ENCODE measurements around the gene PRSS3.
"Not testable (repeated sequence)": the region's sequence is repeated elsewhere in the genome, so short reads cannot be mapped to it uniquely, and the experiment has no call there.

PRSS3 gene

DNA sequence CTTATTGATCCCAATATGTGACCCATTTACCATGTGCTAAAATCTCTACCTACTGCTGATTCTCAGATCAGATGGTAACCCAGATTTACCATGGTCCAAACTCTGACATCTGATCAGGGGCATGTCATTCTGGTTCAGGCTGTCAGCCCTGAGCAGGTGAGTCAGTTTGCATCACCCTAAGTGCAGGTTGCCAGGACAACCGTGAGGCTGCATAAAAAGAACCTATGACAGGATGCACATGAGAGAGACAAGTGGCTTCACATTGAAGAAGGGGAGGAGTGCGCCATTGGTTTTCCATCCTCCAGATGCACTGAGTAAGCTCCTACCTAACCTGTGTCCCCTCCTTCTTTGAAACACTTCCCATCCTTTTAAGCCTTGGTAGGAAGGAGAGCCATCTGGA, 801 bp upstream of the PRSS3 start:
- H3K4me3 ChIP-seq (ENCODE audit: low read depth, low read length) = no peak overlapping the region
- TF ChIP-seq, protein P1, sequence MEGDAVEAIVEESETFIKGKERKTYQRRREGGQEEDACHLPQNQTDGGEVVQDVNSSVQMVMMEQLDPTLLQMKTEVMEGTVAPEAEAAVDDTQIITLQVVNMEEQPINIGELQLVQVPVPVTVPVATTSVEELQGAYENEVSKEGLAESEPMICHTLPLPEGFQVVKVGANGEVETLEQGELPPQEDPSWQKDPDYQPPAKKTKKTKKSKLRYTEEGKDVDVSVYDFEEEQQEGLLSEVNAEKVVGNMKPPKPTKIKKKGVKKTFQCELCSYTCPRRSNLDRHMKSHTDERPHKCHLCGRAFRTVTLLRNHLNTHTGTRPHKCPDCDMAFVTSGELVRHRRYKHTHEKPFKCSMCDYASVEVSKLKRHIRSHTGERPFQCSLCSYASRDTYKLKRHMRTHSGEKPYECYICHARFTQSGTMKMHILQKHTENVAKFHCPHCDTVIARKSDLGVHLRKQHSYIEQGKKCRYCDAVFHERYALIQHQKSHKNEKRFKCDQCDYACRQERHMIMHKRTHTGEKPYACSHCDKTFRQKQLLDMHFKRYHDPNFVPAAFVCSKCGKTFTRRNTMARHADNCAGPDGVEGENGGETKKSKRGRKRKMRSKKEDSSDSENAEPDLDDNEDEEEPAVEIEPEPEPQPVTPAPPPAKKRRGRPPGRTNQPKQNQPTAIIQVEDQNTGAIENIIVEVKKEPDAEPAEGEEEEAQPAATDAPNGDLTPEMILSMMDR (IDR thresholded peaks at IDR 0.05; ENCODE audit: insufficient read depth, low read depth, low read length, missing control alignments) = no peak
- no peak for DNase-seq (ENCODE audit: low read depth)

DNA sequence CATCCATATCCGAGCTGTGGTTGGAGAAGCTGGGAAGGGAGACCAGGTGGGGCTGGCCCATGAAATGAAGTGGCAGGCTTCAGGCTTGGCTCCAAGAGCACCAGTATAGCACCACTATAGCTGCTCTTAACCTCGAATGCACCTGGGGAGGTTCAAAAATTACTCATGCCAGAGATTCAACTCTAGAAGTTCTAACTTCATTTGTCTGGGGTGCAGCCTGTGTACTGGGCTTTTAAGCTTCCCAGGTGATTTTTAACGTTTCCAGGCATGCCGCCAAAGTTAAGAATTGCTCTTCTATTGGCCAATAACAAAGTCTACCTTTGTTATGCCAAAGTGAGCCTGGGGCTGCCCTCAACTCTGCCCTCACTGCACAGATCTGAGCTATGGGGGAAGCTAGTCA, 458 bp downstream of the PRSS3 start:
- DNase-seq (ENCODE audit: low read depth) = no peak
- TF ChIP-seq, protein P1 (IDR thresholded peaks at IDR 0.05; ENCODE audit: insufficient read depth, low read depth, low read length, missing control alignments) = no peak
- H3K4me3 ChIP-seq (ENCODE audit: low read depth, low read length) = no peak overlapping the region

DNA sequence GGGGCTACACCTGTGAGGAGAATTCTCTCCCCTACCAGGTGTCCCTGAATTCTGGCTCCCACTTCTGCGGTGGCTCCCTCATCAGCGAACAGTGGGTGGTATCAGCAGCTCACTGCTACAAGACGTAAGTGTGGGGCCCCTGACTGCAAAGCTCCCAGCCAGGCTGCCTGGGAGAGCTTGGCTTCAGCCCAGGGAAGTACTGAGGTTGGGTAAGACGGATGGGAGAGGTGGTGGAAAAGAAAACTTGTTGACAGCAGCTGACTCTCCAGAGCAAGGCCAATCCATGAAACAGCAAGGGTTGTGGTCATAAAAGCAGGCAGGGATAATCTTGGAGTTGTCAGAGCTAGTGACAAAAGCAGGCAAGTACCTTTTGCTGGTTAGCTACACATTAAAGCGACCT, 1.3 kb downstream of the PRSS3 start:
- not testable (repeated sequence) for H3K4me3 ChIP-seq (ENCODE audit: low read depth, low read length); DNase-seq (ENCODE audit: low read depth)

DNA sequence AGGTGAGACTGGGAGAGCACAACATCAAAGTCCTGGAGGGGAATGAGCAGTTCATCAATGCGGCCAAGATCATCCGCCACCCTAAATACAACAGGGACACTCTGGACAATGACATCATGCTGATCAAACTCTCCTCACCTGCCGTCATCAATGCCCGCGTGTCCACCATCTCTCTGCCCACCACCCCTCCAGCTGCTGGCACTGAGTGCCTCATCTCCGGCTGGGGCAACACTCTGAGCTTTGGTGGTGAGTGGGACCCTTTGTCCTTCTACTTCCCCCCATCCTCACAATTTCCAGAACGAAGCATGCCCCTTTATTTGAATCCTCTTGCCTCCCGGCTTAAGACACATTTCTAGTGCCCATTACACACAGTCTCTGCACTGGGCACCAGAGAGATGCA, 2.5 kb downstream of the PRSS3 start:
- TF ChIP-seq, protein P1 (IDR thresholded peaks at IDR 0.05; ENCODE audit: insufficient read depth, low read depth, low read length, missing control alignments) = no peak
- H3K4me3 ChIP-seq (ENCODE audit: low read depth, low read length) = no peak overlapping the region
- DNase-seq (ENCODE audit: low read depth) = no peak

DNA sequence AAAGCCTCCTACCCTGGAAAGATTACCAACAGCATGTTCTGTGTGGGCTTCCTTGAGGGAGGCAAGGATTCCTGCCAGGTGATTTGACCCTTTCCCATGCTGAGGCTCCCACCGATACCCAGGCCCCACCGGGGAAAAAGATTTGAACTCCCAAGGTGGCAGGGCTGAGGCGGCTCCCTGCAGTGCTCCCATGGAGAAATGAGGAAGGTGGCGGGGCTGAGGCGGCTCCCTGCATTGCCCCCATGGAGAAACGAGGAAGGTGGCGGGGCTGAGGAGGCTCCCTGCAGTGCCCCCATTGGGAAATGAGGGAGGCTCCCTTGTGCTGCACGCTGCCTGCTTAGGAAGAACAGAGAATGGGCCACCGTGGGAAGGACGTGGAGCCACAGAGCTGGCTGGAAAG, 3.2 kb downstream of the PRSS3 start:
- no peak for DNase-seq (ENCODE audit: low read depth)
- TF ChIP-seq, protein P1 (IDR thresholded peaks at IDR 0.05; ENCODE audit: insufficient read depth, low read depth, low read length, missing control alignments) = no peak
- H3K4me3 ChIP-seq (ENCODE audit: low read depth, low read length) = no peak overlapping the region

DNA sequence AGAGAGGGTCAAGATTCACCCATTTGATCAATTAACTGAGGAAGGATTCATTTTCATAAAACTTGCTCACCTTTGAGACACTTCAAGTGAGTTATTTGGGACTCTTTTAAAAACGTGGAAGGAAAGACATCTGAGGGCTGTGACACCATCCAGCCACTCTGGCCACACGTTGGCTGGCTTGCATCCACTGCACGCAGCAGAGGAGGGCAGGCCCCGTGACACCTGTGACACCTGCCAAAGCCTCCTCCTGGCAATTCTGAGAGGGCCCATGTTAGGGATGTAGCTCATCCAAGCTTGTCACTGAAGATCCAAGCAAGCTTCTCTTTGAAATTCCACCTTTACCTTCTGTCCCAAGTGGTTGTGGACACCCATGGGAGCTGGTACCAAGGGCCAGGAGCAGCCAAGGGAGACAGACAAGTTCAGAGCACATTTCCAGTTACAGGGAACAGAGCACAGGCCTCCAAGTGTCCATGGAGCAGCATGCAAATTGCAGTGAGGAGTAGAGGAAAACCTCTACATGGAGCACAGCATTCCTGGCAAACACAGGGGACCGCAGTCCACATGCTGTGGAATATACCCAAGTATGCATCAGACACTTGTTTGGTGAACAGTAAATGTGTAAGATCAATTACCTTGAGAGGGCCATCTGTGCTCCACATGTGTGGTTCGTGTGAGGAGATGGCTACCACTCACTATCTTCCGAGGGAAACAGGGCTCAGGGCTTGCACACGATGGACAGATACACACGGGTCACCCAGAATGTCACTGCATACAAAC, 4.8 kb downstream of the PRSS3 start:
- TF ChIP-seq, protein P1 (IDR thresholded peaks at IDR 0.05; ENCODE audit: insufficient read depth, low read depth, low read length, missing control alignments) = no peak
- DNase-seq (ENCODE audit: low read depth) = no peak
- no peak overlapping the region for H3K4me3 ChIP-seq (ENCODE audit: low read depth, low read length)

DNA sequence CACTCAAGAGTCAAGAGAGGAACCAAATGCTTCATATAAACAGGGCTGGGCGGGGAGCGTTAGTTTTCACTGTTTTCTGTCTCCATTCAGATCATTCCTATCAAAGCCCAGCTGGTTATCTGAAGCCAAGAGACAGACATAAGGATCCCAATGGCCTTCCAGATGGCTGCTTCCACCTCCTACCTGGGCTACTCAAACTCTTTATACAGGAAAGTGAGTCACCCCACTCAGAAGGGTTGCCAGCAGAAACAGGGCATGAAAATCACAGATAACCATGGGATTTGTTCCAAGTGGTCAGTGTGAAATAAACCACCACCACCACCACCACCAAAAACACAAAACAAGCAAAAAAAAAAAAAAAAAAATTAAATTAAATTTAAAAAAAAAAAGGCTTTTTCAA, 5.5 kb downstream of the PRSS3 start:
- no peak overlapping the region for H3K4me3 ChIP-seq (ENCODE audit: low read depth, low read length)
- TF ChIP-seq, protein P1 (IDR thresholded peaks at IDR 0.05; ENCODE audit: insufficient read depth, low read depth, low read length, missing control alignments) = no peak
- DNase-seq (ENCODE audit: low read depth) = no peak

DNA sequence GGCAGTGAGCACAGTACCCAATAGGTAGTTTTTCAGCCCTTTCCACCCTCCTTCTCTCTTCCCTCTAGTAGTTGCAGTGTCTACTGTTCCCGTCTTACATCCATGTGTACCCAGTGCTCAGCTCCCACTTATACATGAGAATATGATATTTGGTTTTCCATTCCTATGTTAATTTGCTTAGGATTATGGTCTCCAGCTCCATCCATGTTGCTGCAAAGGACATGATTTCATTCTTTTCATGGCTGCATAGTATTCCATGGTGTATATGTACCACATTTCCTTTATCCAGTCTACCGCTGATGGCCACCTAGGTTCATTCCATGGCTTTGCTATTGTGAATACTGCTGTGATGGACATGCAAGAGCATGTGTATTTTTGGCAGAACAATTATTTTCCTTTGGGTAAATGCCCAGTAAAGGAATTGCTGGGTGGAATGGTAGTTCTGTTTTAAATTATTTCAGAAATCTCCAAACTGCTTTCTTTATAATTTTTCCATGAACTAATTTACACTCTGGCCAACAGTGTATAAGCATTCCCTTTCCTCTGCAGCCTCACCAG, 6.7 kb downstream of the PRSS3 start:
- not testable (repeated sequence) for DNase-seq (ENCODE audit: low read depth); H3K4me3 ChIP-seq (ENCODE audit: low read depth, low read length)

DNA sequence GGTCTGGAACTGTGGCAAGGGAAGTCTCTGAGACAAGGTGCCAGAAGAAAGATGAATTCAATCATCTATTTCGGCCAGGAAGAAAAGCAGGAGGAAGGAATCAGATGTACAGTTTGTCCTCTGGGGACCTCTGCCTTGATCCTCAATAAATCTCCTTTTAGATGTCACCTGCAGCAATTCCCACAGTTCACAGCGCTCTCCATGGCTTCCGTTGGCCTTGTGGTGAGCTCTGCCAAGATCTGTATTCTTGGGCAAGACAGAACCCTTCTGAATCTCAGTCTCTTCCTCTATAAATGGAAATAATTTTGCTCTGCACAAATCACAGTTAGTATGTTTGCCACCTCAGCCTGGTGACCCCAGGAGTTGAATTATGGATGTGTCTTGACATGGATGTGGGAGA, 8.8 kb downstream of the PRSS3 start:
- DNase-seq (ENCODE audit: low read depth); H3K4me3 ChIP-seq (ENCODE audit: low read depth, low read length): not testable (repeated sequence)

DNA sequence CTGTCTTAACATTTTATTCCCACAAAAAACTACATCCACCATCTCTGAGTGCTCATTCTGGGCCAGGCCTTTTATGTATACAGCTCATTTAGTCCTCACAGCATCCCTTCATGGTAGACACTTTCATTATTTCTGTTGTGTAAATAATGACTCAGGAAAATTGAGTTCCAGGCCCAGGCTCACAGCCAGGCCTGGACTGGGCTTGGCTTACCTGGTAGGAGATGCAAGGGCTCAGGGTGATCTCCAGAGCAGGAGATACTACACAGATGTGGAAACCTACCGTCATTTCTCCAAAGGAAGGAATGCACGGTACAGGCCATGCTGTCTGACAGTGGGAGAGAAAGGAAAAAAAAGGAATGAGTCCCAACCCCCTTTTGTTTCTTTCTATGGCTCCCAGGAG, 11.8 kb downstream of the PRSS3 start:
- not testable (repeated sequence) for H3K4me3 ChIP-seq (ENCODE audit: low read depth, low read length); DNase-seq (ENCODE audit: low read depth)

DNA sequence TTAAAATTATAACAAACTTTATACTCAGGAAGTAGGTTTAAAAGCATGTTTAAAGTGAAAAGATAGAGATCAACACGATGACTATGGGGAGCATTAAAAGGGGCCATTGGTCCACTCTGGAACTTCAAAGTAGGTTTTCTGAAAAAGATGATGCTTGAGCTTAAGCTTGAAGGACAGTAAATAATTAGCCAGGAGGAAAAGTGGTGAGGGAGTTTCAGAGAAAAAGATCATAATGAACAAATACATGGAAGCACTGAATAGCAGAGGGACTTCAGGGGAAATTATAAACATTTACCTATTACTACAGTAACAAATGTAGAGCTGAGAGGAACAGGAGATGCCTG, 13.6 kb downstream of the PRSS3 start:
- not testable (repeated sequence) for DNase-seq (ENCODE audit: low read depth); H3K4me3 ChIP-seq (ENCODE audit: low read depth, low read length)
